ENCODE measurements around the gene AARS2.

The AARS2 gene

GRCh38 chr6:44265722-44266233 is 47.4 kb downstream of the AARS2 start:
- TF ChIP-seq, protein P1, sequence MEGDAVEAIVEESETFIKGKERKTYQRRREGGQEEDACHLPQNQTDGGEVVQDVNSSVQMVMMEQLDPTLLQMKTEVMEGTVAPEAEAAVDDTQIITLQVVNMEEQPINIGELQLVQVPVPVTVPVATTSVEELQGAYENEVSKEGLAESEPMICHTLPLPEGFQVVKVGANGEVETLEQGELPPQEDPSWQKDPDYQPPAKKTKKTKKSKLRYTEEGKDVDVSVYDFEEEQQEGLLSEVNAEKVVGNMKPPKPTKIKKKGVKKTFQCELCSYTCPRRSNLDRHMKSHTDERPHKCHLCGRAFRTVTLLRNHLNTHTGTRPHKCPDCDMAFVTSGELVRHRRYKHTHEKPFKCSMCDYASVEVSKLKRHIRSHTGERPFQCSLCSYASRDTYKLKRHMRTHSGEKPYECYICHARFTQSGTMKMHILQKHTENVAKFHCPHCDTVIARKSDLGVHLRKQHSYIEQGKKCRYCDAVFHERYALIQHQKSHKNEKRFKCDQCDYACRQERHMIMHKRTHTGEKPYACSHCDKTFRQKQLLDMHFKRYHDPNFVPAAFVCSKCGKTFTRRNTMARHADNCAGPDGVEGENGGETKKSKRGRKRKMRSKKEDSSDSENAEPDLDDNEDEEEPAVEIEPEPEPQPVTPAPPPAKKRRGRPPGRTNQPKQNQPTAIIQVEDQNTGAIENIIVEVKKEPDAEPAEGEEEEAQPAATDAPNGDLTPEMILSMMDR (IDR thresholded peaks at IDR 0.05; ENCODE audit: extremely low read depth, insufficient read depth, missing control alignments), result no peak
- DNase-seq (ENCODE audit: low spot score), result no peak
- in situ Hi-C loops (cut with MboI; ENCODE audit: low pct_unique_long_range_greater_than_20kb, low sequenced_read_pairs, unreplicated experiment), result no loop called here

DNA sequence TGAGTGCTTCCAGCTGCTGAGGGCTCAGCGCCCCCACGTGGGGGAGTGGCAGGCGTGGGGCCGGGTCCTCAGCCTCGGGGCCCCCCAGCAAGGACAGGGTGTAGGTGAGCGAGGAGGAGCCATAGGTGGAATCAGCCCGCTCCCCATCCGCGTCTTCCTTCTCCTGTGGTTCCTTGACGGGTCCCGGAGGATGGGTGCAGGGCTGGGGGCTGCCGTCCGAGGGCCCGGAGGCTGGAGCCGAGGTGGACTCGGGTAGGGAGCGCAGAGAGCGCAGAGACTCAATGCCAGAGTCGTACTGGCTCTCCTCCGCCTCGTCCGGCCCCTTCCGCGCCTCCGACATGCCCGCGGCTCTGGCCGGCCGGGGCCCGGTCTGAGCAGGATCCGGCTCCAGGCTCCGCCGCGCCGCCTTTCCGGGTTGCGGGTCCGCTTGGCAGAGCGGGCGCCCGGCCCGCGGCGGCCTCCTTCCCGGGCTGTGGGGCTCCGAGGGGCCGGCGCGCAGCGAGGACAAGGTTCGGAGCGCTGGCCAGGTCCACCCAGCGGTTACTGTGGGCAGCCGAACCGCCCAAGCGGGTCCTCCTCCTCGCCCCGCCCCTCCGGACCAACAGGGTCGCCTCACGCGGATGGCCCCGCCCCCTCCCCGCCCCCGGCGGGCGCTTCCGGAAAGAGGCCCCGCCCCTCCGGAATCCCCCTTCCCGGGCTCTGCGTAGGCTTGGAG is 48.0 kb downstream of the AARS2 start, which contains the start of gene NFKBIE:
NFKBIE (minus strand) TSS at position 545 of the 715 bp plus-strand sequence; CDS start at position 340, 205 bp downstream.
- in situ Hi-C loops (cut with MboI; ENCODE audit: low pct_unique_long_range_greater_than_20kb, low sequenced_read_pairs, unreplicated experiment), result no loop called here
- TF ChIP-seq, protein P1 (IDR thresholded peaks at IDR 0.05; ENCODE audit: extremely low read depth, insufficient read depth, missing control alignments), result peak; percentile 70
- DNase-seq (ENCODE audit: low spot score), result peak; percentile 96

GRCh38 chr6:44264154-44265006 is 48.8 kb downstream of the AARS2 start:
- in situ Hi-C loops (cut with MboI; ENCODE audit: low pct_unique_long_range_greater_than_20kb, low sequenced_read_pairs, unreplicated experiment), result no loop called here
- peak; percentile 78 for DNase-seq (ENCODE audit: low spot score)
- TF ChIP-seq, protein P1 (IDR thresholded peaks at IDR 0.05; ENCODE audit: extremely low read depth, insufficient read depth, missing control alignments), result peak; percentile 18

- in situ Hi-C loops (cut with MboI; ENCODE audit: low pct_unique_long_range_greater_than_20kb, low sequenced_read_pairs, unreplicated experiment), result no loop called here
- TF ChIP-seq, protein P1 (IDR thresholded peaks at IDR 0.05; ENCODE audit: extremely low read depth, insufficient read depth, missing control alignments), result no peak
- DNase-seq (ENCODE audit: low spot score), result peak; percentile 79
Measured at GRCh38 chr6:44263354-44264100, 49.6 kb downstream of the AARS2 start.

GRCh38 chr6:44262467-44263353 is 50.4 kb downstream of the AARS2 start:
- TF ChIP-seq, protein P1 (IDR thresholded peaks at IDR 0.05; ENCODE audit: extremely low read depth, insufficient read depth, missing control alignments), result no peak

More at GRCh38 chr6:44262467-44263353, 50.4 kb downstream of the AARS2 start:
- DNase-seq (ENCODE audit: low spot score), result no peak
- in situ Hi-C loops (cut with MboI; ENCODE audit: low pct_unique_long_range_greater_than_20kb, low sequenced_read_pairs, unreplicated experiment), result no loop called here

All from GM13977 (cell line).